HEK293 (cell line): Measurements from ENCODE around the gene THRSP.

ENCODE experiments used
- CTCF ChIA-PET: fragments of 350-600 bp; formaldehyde crosslinking; extraction: SDS; loops from one replicate; lab custom pipeline; 2021; ENCODE audit warnings: antibody characterized with exemption; lab: Yijun Ruan, JAX
- POLR2A ChIA-PET: fragments of 300-600 bp; formaldehyde crosslinking; extraction: SDS; loops from one replicate; lab custom pipeline; 2020; ENCODE audit warnings: antibody characterized with exemption, inconsistent platforms; lab: Yijun Ruan, JAX
- H3K27ac ChIP-seq: fragments of 200-500 bp; sonication (Bioruptor generic); 2 replicates; pipeline ENCODE4 v1.5.1; 2014; ENCODE audit warnings: low read depth, low read length, control low read depth, inconsistent platforms; ENCODE audit errors: extremely low read depth
- H3K36me3 ChIP-seq, 2 experiments: fragments of 200-500 bp in 1 of 2; sonication (Bioruptor generic) in 1 of 2; 1 replicate in 1 of 2; 2 replicates in 1 of 2; pipeline ENCODE4 v1.5.1; 2014 to 2017; ENCODE audit warnings: inconsistent platforms in 2 of 2, low read length in 2 of 2; ENCODE audit not compliant: control insufficient read depth in 2 of 2, insufficient read depth in 1 of 2
- H3K4me1 ChIP-seq: fragments of 200-500 bp; sonication (Bioruptor generic); 2 replicates; pipeline ENCODE4 v1.5.1; 2014; ENCODE audit warnings: mild to moderate bottlenecking, low read length, inconsistent platforms; ENCODE audit not compliant: control insufficient read depth, insufficient read depth
- H3K4me3 ChIP-seq: 2 replicates; pipeline ENCODE4 v1.5.1; 2011; ENCODE audit warnings: low read depth, mild to moderate bottlenecking, control low read depth, low read length, moderate library complexity
- H3K9me3 ChIP-seq: fragments of 200-500 bp; sonication (Bioruptor generic); 2 replicates; pipeline ENCODE4 v1.5.1; 2014; ENCODE audit warnings: low read depth, low read length, inconsistent platforms; ENCODE audit not compliant: control insufficient read depth, insufficient read depth
- HIC1 ChIP-seq: fragments of 450-650 bp; formaldehyde crosslinking; IDR thresholded peaks from 2 replicates; pipeline ENCODE4 v1.5.1; 2016; ENCODE audit warnings: missing biosample characterization, missing genetic modification characterization
- HOXD13 ChIP-seq: sonication (generic); formaldehyde crosslinking; IDR thresholded peaks from 2 replicates; pipeline ENCODE4 v1.8.0; 2022; ENCODE audit warnings: missing genetic modification reagents, borderline replicate concordance
- KLF7 ChIP-seq: fragments of 450-650 bp; formaldehyde crosslinking; IDR thresholded peaks from 2 replicates; pipeline ENCODE4 v1.5.1; 2016; ENCODE audit warnings: missing biosample characterization, missing genetic modification characterization, borderline replicate concordance
- OSR2 ChIP-seq: fragments of 450-650 bp; formaldehyde crosslinking; IDR thresholded peaks from 2 replicates; pipeline ENCODE4 v1.5.1; 2016; ENCODE audit warnings: missing biosample characterization, missing genetic modification characterization
- ZBTB17 ChIP-seq: fragments of 450-650 bp; formaldehyde crosslinking; IDR thresholded peaks from 2 replicates; pipeline ENCODE4 v1.5.1; 2016; ENCODE audit warnings: missing biosample characterization, missing genetic modification characterization
- ZFHX2 ChIP-seq: fragments of 450-650 bp; formaldehyde crosslinking; conservative IDR thresholded peaks from 2 replicates; pipeline ENCODE4 v1.5.1; 2016; ENCODE audit warnings: missing biosample characterization, missing genetic modification characterization
- ZNF132 ChIP-seq: fragments of 450-650 bp; formaldehyde crosslinking; IDR thresholded peaks from 2 replicates; pipeline ENCODE4 v1.5.1; 2017; ENCODE audit warnings: missing biosample characterization, missing genetic modification characterization, borderline replicate concordance
- ZNF223 ChIP-seq: fragments of 450-650 bp; formaldehyde crosslinking; IDR thresholded peaks from 2 replicates; pipeline ENCODE4 v1.5.1; 2016; ENCODE audit warnings: missing biosample characterization, missing genetic modification characterization
- ZNF354C ChIP-seq: fragments of 450-650 bp; formaldehyde crosslinking; IDR thresholded peaks from 2 replicates; pipeline ENCODE4 v1.5.1; 2016; ENCODE audit warnings: missing biosample characterization, missing genetic modification characterization, low read depth, borderline replicate concordance
- ZNF391 ChIP-seq: fragments of 450-650 bp; formaldehyde crosslinking; IDR thresholded peaks from 2 replicates; pipeline ENCODE4 v1.5.1; 2016; ENCODE audit warnings: low read depth, missing biosample characterization, missing genetic modification characterization, borderline replicate concordance
- ZNF561 ChIP-seq: fragments of 450-650 bp; IDR thresholded peaks from 2 replicates; pipeline ENCODE4 v1.5.1; 2018; ENCODE audit warnings: missing biosample characterization, missing genetic modification characterization, borderline replicate concordance
- ZNF621 ChIP-seq: fragments of 450-650 bp; formaldehyde crosslinking; IDR thresholded peaks from 2 replicates; pipeline ENCODE4 v1.5.1; 2017; ENCODE audit warnings: missing biosample characterization, missing genetic modification characterization
- ZNF639 ChIP-seq: fragments of 450-650 bp; formaldehyde crosslinking; IDR thresholded peaks from 2 replicates; pipeline ENCODE4 v1.5.1; 2016; ENCODE audit warnings: missing biosample characterization, missing genetic modification characterization
- ZNF670 ChIP-seq: fragments of 450-650 bp; formaldehyde crosslinking; IDR thresholded peaks from 2 replicates; pipeline ENCODE4 v1.5.1; 2016; ENCODE audit warnings: missing biosample characterization, missing genetic modification characterization, low read depth
- ZNF707 ChIP-seq: fragments of 450-650 bp; formaldehyde crosslinking; IDR thresholded peaks from 2 replicates; pipeline ENCODE4 v1.5.1; 2016; ENCODE audit warnings: missing biosample characterization, missing genetic modification characterization
- ZNF791 ChIP-seq: fragments of 450-650 bp; formaldehyde crosslinking; IDR thresholded peaks from 2 replicates; pipeline ENCODE4 v1.5.1; 2016; ENCODE audit warnings: missing biosample characterization, missing genetic modification characterization
- ZSCAN16 ChIP-seq: fragments of 450-650 bp; formaldehyde crosslinking; IDR thresholded peaks from 2 replicates; pipeline ENCODE4 v1.5.1; 2016; ENCODE audit warnings: missing biosample characterization, missing genetic modification characterization
- TF ChIP-seq, protein P1 (sequence below): fragments of 450-650 bp; formaldehyde crosslinking; IDR thresholded peaks from 2 replicates; pipeline ENCODE4 v1.5.0; 2017; ENCODE audit warnings: missing biosample characterization, missing genetic modification characterization, borderline replicate concordance
- TF ChIP-seq, protein P2 (sequence below): fragments of 450-650 bp; formaldehyde crosslinking; IDR thresholded peaks from 2 replicates; pipeline ENCODE4 v1.5.1; 2017; ENCODE audit warnings: missing biosample characterization, missing genetic modification characterization
- TF ChIP-seq, protein P3 (sequence below): sonication (generic); formaldehyde crosslinking; IDR thresholded peaks from 2 replicates; pipeline ENCODE4 v1.8.1; 2022; ENCODE audit warnings: mild to moderate bottlenecking, moderate library complexity, missing genetic modification reagents
- TF ChIP-seq, protein P4 (sequence below): fragments of 450-650 bp; formaldehyde crosslinking; IDR thresholded peaks from 2 replicates; pipeline ENCODE4 v1.5.1; 2017; ENCODE audit warnings: missing biosample characterization, missing genetic modification characterization
- TF ChIP-seq, protein P5 (sequence below): fragments of 450-650 bp; formaldehyde crosslinking; IDR thresholded peaks from 2 replicates; pipeline ENCODE4 v1.5.1; 2016; ENCODE audit warnings: missing biosample characterization, missing genetic modification characterization

The THRSP gene

DNA sequence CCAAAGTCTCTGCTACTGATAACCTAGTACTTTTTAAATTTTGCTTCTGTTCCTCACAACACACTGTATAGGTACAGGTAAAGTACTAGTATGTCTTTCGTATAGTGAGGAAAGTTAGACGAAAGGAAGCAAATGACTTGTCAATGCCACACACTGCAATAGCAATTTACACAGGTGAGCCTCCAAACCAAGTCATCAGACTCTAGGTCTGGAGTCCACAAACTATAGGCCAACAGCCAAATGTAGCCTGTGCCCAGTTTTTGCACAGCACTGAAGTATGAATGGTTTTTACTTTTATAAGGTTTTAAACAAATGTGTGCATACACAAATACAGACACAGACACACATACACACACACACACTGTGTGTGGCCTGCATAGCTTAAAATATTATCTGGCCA lies 47.6 kb downstream of the THRSP start:
- Histone ChIP-seq H3K27ac (no peak overlapping the region), H3K4me3 (no peak overlapping the region), H3K4me1 (no peaks in the 10 kb centered on the region), H3K36me3 (peaks cover 11 to 68% of the 10 kb centered on the region in 2 experiments), H3K9me3 (no peaks in the 10 kb centered on the region)
- ChIA-PET POLR2A (no interaction called here), CTCF (no interaction called here)
- no peak for TF ChIP-seq ZNF561 (tag by site-specific recombination)
- no peak for TF ChIP-seq ZNF132 (tag by site-specific recombination)
- no peak for TF ChIP-seq OSR2 (tag by site-specific recombination)
- TF ChIP-seq, protein P1, sequence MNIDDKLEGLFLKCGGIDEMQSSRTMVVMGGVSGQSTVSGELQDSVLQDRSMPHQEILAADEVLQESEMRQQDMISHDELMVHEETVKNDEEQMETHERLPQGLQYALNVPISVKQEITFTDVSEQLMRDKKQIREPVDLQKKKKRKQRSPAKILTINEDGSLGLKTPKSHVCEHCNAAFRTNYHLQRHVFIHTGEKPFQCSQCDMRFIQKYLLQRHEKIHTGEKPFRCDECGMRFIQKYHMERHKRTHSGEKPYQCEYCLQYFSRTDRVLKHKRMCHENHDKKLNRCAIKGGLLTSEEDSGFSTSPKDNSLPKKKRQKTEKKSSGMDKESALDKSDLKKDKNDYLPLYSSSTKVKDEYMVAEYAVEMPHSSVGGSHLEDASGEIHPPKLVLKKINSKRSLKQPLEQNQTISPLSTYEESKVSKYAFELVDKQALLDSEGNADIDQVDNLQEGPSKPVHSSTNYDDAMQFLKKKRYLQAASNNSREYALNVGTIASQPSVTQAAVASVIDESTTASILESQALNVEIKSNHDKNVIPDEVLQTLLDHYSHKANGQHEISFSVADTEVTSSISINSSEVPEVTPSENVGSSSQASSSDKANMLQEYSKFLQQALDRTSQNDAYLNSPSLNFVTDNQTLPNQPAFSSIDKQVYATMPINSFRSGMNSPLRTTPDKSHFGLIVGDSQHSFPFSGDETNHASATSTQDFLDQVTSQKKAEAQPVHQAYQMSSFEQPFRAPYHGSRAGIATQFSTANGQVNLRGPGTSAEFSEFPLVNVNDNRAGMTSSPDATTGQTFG (tag by site-specific recombination), result no peak
- TF ChIP-seq ZNF791 (tag by site-specific recombination), result no peak
- TF ChIP-seq, protein P2, sequence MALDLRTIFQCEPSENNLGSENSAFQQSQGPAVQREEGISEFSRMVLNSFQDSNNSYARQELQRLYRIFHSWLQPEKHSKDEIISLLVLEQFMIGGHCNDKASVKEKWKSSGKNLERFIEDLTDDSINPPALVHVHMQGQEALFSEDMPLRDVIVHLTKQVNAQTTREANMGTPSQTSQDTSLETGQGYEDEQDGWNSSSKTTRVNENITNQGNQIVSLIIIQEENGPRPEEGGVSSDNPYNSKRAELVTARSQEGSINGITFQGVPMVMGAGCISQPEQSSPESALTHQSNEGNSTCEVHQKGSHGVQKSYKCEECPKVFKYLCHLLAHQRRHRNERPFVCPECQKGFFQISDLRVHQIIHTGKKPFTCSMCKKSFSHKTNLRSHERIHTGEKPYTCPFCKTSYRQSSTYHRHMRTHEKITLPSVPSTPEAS (tag by site-specific recombination), result no peak
- TF ChIP-seq ZNF670 (tag by site-specific recombination), result no peak
- TF ChIP-seq ZNF223 (tag by site-specific recombination), result no peak
- TF ChIP-seq, protein P3, sequence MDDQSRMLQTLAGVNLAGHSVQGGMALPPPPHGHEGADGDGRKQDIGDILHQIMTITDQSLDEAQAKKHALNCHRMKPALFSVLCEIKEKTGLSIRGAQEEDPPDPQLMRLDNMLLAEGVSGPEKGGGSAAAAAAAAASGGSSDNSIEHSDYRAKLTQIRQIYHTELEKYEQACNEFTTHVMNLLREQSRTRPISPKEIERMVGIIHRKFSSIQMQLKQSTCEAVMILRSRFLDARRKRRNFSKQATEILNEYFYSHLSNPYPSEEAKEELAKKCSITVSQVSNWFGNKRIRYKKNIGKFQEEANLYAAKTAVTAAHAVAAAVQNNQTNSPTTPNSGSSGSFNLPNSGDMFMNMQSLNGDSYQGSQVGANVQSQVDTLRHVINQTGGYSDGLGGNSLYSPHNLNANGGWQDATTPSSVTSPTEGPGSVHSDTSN, result no peak
- no peak for TF ChIP-seq ZNF391
- TF ChIP-seq, protein P4, sequence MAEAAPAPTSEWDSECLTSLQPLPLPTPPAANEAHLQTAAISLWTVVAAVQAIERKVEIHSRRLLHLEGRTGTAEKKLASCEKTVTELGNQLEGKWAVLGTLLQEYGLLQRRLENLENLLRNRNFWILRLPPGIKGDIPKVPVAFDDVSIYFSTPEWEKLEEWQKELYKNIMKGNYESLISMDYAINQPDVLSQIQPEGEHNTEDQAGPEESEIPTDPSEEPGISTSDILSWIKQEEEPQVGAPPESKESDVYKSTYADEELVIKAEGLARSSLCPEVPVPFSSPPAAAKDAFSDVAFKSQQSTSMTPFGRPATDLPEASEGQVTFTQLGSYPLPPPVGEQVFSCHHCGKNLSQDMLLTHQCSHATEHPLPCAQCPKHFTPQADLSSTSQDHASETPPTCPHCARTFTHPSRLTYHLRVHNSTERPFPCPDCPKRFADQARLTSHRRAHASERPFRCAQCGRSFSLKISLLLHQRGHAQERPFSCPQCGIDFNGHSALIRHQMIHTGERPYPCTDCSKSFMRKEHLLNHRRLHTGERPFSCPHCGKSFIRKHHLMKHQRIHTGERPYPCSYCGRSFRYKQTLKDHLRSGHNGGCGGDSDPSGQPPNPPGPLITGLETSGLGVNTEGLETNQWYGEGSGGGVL (tag by site-specific recombination), result no peak
- TF ChIP-seq ZSCAN16, result no peak
- no peak for TF ChIP-seq ZBTB17 (tag by site-specific recombination)
- TF ChIP-seq ZNF639 (tag by site-specific recombination), result no peak

GRCh38 chr11:78112582-78113275 lies 49.1 kb downstream of the THRSP start:
- Histone ChIP-seq H3K9me3 (no peaks in the 10 kb centered on the region), H3K4me3 (no peak overlapping the region), H3K36me3 (peaks cover 11 to 71% of the 10 kb centered on the region in 2 experiments), H3K27ac (no peak overlapping the region), H3K4me1 (no peaks in the 10 kb centered on the region)
- CTCF ChIA-PET, result no interaction called here
- POLR2A ChIA-PET, result no interaction called here
- TF ChIP-seq ZNF621 (tag by site-specific recombination), result no peak
- no peak for TF ChIP-seq HOXD13 (CRISPR knock-in tag)
- no peak for TF ChIP-seq ZNF707 (tag by site-specific recombination)
- TF ChIP-seq, protein P5, sequence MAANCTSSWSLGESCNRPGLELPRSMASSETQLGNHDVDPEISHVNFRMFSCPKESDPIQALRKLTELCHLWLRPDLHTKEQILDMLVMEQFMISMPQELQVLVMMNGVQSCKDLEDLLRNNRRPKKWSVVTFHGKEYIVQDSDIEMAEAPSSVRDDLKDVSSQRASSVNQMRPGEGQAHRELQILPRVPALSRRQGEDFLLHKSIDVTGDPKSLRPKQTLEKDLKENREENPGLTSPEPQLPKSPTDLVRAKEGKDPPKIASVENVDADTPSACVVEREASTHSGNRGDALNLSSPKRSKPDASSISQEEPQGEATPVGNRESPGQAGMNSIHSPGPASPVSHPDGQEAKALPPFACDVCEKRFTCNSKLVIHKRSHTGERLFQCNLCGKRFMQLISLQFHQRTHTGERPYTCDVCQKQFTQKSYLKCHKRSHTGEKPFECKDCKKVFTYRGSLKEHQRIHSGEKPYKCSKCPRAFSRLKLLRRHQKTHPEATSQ (tag by site-specific recombination), result no peak
- no peak for TF ChIP-seq ZFHX2 (tag by site-specific recombination)
- TF ChIP-seq KLF7 (tag by site-specific recombination), result no peak
- no peak for TF ChIP-seq HIC1 (tag by site-specific recombination)
- no peak for TF ChIP-seq ZNF354C (tag by site-specific recombination)
